Dermis blood vessel endothelial cell (primary cell): ENCODE data around the gene TBC1D8. TPM values are rescaled to one million over a fixed set of nuclear protein-coding genes. Genes with fewer than 3 reads are reported as not detected.
A peak's percentile ranks its signal among the peaks of the same experiment; 100 is the strongest.

Experiments used
- DNase-seq: peaks from one replicate; pipeline ENCODE4 v3.0.0; 2010
- total RNA-seq: library from RNA; depleted of rRNA; stranded (reverse); fragments of >200 nt; gene quantifications from 2 replicates; pipeline ENCODE4 v1.2.3, GENCODE V29; 2014

Gene TBC1D8
- total RNA-seq, 1 donor from 2014 or later: 81.3 TPM

DNA sequence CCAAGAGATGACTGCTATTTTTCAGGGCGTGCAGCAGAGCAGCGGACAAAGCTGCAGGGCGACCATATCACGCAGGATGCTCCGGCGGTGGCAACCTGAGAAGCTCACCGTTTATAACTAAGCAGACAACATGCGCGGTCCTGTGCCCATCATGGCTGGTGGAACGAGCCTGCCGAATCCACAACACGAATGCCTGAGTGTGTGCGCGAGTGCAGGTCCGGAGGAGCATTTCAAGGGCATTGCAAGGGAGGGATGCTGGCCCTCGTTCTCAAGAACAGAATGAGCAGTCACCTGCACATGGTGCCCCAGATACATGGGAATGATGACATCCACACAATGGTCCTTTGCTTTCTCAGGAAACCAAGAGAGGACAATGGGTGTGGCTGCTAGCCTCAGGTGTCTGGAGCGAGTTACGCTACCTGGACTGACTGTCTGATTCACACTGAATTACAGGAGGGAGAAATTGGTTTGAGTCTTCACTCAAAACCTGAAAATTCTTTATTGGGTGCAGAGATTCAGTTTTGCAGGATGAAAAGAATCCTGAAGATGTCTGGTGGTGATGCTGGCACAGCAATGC, 39.8 kb downstream of the TBC1D8 start:
- DNase-seq: no peak

DNA sequence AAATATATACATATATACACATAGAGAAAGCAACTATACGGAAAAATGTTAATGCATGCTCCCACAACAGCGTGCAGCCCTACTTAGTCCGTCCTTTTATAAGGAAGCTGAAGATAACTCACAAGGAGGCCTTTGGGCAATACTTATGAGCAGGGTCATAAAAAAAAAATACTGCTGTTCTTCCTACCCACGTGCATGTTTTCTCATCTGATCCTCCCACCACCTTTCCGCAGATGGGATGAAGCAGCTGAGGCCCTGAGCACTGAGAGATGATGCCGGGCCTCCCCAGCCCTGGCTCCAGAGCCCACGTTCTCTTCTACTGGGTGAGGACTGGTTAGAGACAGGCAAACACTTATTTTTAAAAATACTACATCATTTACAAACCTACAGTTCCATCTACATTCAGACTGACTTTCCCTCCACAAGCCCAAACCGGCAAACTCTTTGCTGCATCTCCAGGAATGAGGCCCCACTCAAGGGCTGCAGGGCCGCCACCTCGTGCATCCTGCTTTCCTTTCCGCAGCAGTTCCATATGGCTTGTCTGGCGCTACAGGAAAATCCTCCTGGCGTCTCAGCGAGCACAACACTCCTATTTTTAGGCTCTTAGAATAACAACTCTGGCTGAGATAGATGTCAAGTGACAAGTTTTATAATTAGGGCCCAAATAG, 41.6 kb downstream of the TBC1D8 start:
- peak; percentile 84 for DNase-seq

DNA sequence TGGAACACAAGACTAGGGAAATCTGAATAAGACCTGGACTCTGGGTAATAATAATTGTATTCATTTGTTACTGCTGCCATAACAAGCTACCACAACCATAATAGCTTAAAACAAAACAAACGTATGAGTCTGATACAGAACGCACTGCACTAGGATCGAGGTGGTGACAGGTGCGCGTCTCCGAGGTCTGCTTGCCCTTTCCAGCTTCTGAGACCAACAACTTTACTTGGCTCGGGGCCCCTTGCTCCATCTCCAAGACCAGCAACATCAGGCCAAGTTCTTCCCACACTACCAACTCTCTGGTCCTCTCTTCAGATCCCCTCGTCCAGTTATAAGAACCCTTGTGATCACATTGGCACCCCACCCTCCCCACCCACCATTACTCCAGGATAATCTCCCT, 42.8 kb downstream of the TBC1D8 start:
- DNase-seq: no peak

DNA sequence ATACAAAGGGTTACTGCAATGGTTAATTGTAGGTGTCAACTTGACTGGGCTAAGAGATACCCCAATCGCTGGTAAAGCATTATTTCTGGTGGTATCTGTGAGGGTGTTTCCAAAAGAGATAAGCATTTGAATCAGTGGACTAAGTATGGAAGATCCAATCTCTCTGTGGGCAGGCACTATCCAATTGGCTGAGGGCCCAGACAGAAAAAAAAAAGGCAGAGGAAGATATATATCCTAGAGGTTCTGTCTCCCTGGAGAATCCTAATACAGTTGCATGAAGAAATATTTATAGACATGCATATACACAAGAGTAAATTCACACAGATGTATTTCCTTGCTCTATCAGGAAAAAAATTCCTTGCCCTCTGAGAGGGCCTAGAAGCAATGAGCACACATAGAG, 43.9 kb downstream of the TBC1D8 start:
- no peak for DNase-seq

DNA sequence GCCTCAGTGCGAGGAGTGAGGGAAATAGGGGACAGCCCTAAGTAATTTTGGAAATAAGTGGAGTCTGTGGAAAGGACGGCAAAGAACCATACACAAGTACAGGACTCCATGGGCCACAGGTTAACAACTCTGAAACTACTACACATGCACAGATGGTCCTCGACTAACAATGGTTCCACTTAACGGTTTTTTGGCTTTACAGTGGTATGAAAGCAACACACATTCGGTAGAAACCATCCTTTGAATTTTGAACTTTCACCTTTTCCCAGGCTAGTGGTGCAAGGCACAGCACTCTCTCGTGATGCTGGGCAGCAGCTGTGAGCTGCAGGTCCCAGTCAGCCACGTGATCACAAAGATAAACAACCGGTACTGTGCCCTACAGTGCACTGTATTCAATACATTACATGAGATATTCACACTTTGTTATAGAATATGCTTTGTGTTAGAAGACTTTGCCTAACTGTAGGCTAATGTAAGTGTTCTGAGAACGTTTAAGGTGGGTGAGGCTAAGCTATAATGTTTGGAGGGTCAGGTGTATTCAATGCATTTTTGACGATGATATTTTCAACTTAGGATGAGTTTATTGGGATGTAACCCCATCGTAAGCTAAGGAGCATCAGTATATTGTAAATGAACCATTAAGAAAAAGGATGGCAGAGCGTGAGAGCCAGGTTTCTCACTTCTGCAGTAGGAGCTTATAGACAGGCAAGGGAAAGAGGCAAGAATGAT, 44.6 kb downstream of the TBC1D8 start:
- DNase-seq: peak; percentile 61

DNA sequence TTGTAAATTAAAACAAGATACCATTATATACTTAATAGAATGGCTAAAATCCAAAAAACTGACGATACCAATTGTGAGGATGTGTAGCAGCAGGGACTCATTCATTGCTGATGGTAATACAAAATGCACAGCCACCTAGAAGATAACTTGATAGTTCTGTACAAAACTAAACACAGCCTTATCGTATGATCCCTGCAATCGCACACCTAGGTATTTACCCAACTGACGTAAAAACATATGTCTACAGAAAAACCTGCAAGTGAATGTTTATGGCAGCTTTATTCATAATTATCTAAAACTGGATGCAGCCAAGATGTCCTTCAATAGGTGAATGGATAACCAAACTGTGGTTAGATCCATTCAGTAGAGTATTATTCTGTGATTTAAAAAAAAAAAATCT, 45.5 kb downstream of the TBC1D8 start:
- no peak for DNase-seq

GRCh38 chr2:101097638-101098037, 53.5 kb downstream of the TBC1D8 start:
- DNase-seq: no peak

GRCh38 chr2:101096619-101097142, 54.5 kb downstream of the TBC1D8 start:
- no peak for DNase-seq

DNA sequence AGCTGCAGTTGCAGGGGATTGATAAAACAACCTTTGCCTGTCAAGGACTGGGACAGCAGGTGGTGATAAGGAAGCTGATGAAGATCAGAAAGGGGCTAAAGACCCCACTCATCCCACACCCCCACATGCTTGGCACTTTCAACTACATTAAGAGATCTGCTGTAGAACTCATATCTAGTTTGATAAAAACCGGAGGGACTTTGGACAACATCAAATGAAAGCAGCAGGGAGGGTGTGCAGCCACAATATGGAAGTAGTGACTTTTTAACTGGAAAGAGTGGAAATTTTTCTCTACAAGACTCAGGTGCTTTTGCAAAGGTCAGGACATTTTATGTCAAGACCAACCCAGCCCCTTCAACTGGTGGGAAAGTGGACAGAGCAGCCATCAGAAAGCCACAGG, 56.8 kb downstream of the TBC1D8 start:
- no peak for DNase-seq

DNA sequence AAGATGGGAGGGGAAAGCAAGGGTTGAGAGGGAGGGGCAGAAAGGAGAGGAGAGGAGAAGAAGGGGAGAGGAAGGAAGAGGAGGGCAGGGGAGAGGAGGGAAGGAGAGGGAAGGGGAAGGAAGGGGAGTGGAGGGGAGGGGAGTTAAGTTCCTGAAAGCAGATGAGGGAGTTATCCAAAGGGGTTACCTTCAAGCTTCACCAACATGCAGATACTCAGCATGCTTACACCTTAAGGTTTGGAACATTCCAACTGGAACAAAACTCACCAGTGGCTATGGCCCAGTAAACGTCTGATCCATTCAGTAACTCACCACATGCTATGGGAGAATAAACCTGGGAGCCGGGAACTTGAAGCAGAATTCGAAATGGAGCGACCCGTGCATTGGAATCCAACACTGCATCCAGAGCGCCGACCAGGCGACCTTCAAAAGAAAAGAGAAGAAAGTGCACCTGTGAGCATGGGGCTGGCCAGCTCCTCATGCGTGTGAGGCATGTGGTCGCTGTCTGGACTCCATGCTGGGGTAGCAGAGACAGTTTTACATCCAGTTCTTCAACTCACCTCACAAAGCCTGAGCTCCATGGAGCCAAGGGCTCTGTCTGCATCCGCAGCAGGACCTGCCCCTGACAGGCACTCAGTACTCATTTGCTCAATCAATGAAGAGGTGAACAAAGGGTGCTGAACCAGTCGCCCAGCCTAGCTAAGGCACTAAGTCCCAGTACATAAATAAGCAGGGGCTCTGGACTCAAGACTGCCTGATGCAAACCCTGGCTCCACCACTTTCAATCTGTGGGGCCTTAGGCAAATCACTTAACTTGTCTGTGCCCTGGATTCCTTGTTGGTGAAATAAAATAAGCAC, 61.0 kb downstream of the TBC1D8 start:
- no peak for DNase-seq

DNA sequence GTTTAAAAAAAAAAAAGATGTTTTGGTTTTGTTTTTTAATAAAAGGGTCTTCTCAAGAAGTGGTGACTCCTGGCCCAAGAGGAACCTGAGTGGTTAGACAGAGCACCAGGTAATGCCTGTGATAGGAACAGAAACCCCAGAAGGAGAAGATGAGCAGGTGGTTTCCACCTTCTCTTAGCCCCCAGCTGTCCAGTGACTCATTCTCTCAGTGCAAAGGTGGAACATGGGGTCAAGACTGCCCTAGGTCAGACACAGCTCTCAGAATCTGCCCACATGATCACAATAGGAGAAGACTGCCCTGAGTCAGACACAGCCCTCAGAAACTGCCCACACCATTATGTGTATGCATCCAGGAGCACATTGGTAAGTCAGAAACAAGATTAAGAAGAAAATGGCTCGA, 61.8 kb downstream of the TBC1D8 start:
- DNase-seq: no peak

GRCh38 chr2:101087638-101088037, 63.5 kb downstream of the TBC1D8 start:
- DNase-seq: no peak

DNA sequence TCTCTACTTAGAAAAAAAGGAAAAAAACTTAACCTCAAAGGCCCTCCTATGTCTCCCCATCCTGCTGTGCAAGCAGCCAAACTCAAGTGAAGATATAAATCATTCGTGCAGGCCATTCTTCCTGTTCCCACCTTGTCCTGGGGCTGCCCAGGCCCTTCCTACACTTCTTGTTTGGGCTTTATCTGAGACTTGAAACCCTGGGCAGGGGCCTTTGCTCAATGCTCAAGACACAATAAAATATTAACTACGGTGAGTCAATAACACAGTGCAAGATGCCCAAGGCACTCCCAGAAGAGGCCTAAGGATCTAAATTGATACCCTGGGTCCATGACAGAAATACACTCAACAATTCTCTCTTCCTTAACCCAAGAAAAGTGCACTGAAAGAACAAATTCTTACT, 67.6 kb downstream of the TBC1D8 start:
- no peak for DNase-seq

- no peak for DNase-seq
These were observed 68.2 kb downstream of the TBC1D8 start for GRCh38 chr2:101082998-101083397.

DNA sequence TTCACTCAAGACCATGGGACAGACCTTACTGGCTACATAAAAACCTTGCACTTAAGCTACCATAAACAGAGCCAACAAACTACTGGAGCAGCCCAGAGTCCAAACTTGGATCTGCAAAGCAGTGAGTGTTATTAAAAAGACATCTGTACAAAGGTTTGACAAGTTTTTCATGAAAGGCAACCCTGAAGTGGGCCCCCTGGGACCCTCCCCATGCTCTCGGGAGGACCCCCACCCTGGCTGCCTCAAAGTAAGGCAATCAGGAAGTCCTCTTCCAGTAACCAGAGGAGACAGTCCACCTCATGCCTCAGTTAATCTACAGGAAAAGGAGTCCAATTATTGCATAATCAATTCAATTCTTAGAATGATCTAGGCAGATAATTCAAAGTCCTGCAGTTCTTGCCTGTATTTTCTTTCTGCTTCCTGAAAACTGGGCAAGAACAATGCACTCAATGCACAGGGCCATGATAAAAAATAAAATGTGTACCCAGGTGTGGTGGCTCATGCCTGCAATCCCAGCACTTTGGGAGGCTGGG, 69.7 kb downstream of the TBC1D8 start:
- no peak for DNase-seq

DNA sequence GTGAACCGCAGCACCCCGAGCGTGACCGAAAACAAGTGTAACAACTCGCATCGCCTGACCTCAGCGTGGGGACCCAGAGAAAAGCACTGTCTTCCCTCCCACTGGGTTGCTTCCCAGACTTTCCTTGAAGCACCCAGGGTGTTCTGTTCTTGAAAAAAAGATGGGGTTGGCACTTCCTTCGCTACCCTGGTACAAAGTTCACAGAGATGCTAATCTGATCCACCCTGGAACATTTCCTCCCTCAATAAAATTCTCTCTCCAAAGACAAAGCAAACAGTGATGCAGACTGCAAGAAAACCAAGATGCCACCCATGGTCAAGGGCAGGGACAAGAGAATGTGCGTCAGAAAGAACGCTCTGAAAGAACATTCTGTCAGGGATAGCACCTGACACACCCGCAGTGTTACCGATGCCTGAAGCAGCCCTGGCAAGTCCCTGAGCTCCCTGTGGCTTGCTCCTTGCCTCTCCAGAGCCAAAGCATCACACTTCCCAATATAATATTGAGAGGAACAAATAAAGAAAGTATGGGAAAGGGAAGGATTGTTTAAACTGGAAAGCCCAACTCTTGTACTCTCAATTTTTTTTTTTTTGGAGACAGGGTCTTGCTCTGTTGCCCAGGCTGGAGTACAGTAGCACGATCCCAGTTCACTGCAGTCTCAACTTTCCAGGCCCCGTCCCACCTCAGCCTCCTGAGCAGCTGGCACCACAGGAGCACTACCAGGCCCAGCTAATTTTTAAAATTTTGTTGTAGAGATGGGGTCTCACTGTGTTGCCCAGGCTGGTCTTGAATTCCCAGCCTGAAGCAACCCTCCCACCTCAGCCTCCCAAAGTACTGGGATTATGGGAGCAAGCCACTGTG, 70.7 kb downstream of the TBC1D8 start:
- DNase-seq: no peak

- DNase-seq: no peak
These were observed 74.6 kb downstream of the TBC1D8 start for GRCh38 chr2:101076581-101076980.

DNA sequence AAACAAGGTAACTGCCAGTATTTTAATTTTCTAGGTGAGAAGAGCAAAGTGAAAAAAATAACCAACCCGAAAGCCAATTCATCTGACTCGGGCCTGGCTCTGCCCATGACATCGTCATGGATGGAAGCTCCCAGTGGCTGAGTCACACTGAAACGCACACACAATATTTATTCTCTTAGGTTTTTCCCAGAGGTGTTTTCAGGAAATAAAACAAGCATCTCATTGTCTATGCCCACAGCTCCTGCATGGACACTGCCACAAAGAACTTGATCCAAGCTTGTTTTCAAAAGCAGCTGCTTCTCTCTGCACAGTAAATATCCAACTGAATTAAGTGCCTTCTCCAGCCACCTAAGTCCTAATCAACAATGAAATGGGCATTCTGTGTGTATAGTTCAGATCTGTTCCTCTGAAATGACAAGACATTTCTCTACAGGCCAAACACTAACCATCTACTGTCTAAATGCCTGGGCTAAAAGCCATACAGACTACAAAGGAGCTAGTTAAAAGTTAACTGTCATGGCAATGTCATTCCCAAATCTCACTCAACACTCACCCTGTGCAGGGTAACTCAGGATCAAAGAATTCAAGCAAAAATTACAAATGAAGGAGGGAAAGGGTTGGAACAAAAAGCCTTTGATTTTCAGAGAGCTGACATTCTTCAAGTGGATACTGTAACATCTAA, 86.2 kb downstream of the TBC1D8 start:
- DNase-seq: peak; percentile 81

DNA sequence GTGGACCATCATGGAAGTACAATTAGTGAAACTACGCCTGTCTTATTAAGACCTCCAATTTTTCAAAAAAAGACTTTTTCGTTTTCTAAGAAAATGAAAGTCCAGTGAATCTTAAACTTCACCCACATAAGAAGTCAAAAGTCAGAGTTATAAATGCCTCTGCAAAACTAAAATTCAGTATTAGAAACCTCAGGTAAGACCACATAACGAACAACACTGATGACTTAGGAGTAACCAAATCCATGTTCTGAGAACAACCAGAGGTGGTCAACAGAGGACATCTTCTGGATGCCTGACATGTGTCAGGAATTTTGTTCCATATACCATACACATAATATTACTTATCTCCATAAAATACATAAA, 86.7 kb downstream of the TBC1D8 start:
- no peak for DNase-seq

DNA sequence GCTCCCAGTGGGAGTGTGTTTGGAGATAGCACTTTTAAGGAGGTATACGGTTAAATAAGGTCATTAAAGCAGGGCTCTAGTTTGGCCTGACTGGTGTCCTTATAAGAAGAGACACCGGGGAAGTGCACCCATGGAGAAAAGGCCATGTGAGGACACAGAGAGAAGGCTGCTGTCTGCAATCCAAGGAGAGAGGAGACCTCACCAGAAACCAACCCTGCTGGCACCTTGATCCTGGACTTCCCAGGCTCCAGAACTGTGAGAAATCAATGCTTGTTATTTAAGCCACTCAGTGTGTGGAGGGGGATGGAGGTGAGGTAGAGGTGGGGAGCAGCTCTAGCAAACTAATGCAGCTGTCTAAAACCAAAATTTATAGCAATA, 87.1 kb downstream of the TBC1D8 start:
- no peak for DNase-seq
